ENCODE data around the gene PFKFB3. TPM values are rescaled to one million over a fixed set of nuclear protein-coding genes. Genes with fewer than 3 reads are reported as not detected.

PFKFB3 gene
- total and polyA plus RNA-seq, 2 of the 4 experiments (the other 2 are of a cell fraction), result 34.1 to 45.5 TPM

GRCh38 chr10:6214612-6215011 is 11.9 kb downstream of the PFKFB3 start:
- Histone ChIP-seq H4K20me1 (ENCODE audit: insufficient read depth, low read length) (peaks cover 88% of the 10 kb centered on the region), H3K4me1 (ENCODE audit: control insufficient read depth, insufficient read depth, low read length) (peaks cover 14% of the 10 kb centered on the region; the same call in 1 of the 2 replicates), H3K79me1 (ENCODE audit: low read depth in 1 of 2, low read length in 2 of 2) (peaks cover 21 to 88% of the 10 kb centered on the region in 2 experiments), H3K23ac (ENCODE audit: low read depth, low read length) (no peak overlapping the region), H2BK5ac (ENCODE audit: low read depth, low read length, poor library complexity, severe bottlenecking) (no peak overlapping the region), H3K27ac (ENCODE audit: insufficient read depth, low read length) (no peak overlapping the region), H3K18ac (ENCODE audit: low read depth, low read length) (no peak overlapping the region), H2BK20ac (ENCODE audit: low read depth, low read length) (no peak overlapping the region), H2AK5ac (ENCODE audit: low read depth, low read length) (no peak overlapping the region), H3K56ac (ENCODE audit: extremely low read depth, insufficient read depth, low read length) (no peak overlapping the region), H3K36me3 (ENCODE audit: control insufficient read depth, insufficient read depth, low read length) (peaks cover 61% of the 10 kb centered on the region), H4K5ac (ENCODE audit: low read depth, low read length) (no peak overlapping the region), H2AK9ac (replicated peaks; ENCODE audit: low read depth, low read length, poor library complexity) (no peak overlapping the region), H3K9me3 (ENCODE audit: control insufficient read depth, insufficient read depth, low read length) (no peaks in the 10 kb centered on the region), H2AFZ (replicated peaks; ENCODE audit: low read length, poor library complexity) (no peak overlapping the region), H3K9ac (ENCODE audit: low read depth, low read length) (no peak overlapping the region), H3K4ac (ENCODE audit: low read depth, low read length) (no peak overlapping the region), H4K91ac (ENCODE audit: insufficient read depth, low read depth, low read length) (no peak overlapping the region), H2BK120ac (ENCODE audit: low read depth, low read length) (no peak overlapping the region), H4K8ac (ENCODE audit: low read depth in 2 of 2, low read length in 2 of 2) (no peak overlapping the region), H2BK15ac (ENCODE audit: low read depth, low read length) (no peak overlapping the region), H3K4me3 (ENCODE audit: insufficient read depth, low read depth, low read length) (no peak overlapping the region), H3K27me3 (ENCODE audit: control insufficient read depth, insufficient read depth, low read length) (no peaks in the 10 kb centered on the region), H3K4me2 (ENCODE audit: low read depth, low read length) (no peak overlapping the region), H3K14ac (replicated peaks; ENCODE audit: low read depth, low read length) (no peak overlapping the region), H3K9me1 (ENCODE audit: insufficient read depth, low read length) (peaks cover 24% of the 10 kb centered on the region)
- DNase-seq (no peak), ATAC-seq (ENCODE audit: low read depth) (no peak)
- ChIA-PET POLR2A (ENCODE audit: unreplicated experiment) (no interaction called here), CTCF (no interaction called here)
- TF ChIP-seq BHLHE40 (IDR thresholded peaks at IDR 0.05; ENCODE audit: low read depth, low read length), result no peak
- TF ChIP-seq, protein P1, sequence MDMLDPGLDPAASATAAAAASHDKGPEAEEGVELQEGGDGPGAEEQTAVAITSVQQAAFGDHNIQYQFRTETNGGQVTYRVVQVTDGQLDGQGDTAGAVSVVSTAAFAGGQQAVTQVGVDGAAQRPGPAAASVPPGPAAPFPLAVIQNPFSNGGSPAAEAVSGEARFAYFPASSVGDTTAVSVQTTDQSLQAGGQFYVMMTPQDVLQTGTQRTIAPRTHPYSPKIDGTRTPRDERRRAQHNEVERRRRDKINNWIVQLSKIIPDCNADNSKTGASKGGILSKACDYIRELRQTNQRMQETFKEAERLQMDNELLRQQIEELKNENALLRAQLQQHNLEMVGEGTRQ (IDR thresholded peaks at IDR 0.05; ENCODE audit: low read depth, low read length), result no peak
- no peak for TF ChIP-seq MAFK (IDR thresholded peaks at IDR 0.05; ENCODE audit: low read depth, low read length)
- TF ChIP-seq POLR2A (IDR thresholded peaks at IDR 0.05; ENCODE audit: low read depth, low read length), result no peak
- no peak for TF ChIP-seq CEBPB (IDR thresholded peaks at IDR 0.05; ENCODE audit: low read depth, low read length)
- TF ChIP-seq MAZ (IDR thresholded peaks at IDR 0.05; ENCODE audit: borderline replicate concordance, low read depth, low read length), result no peak
- TF ChIP-seq RAD21 (IDR thresholded peaks at IDR 0.05; ENCODE audit: low read length), result no peak
- TF ChIP-seq CHD1 (IDR thresholded peaks at IDR 0.05; ENCODE audit: low read depth, low read length), result no peak
- no peak for TF ChIP-seq RCOR1 (IDR thresholded peaks at IDR 0.05; ENCODE audit: insufficient replicate concordance, low read length)
- no peak for TF ChIP-seq FOS (IDR thresholded peaks at IDR 0.05; ENCODE audit: low read depth, low read length)
- dilution Hi-C loops (cut with HindIII; ENCODE audit: low sequenced_read_pairs, unreplicated experiment) (no loop called here), in situ Hi-C loops (cut with MboI; ENCODE audit: low sequenced_read_pairs) (no loop called here), intact Hi-C loops (cut with micrococcal nuclease) (no loop called here)
- BruUV-seq (replicated peaks), result no TSS peak
- WGBS, 2 experiments (ENCODE audit: extremely low coverage in 2 of 2, insufficient read length in 1 of 2), result no CpG with 5 or more reads among the region's 7 CpGs
